ENCODE data around the gene TMEM63A.

DNA sequence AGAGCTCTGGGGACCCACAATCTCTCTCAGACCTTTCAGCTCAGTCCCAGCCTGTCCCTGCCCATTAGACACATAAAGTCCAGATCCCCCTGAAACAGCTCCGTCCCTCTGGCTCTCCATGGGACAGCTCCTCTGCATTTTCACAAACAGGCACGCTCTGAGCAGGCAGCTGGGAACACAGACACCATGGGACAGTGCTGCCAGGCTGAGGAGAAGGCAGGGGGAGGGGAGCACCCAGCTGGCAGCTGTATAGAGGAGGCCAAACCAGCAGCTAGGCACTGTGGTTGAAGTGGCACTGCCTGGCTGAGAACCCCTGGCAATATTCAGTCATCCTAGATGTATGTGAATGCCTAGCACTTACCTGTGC is 2.0 kb downstream of the TMEM63A start:
- TF ChIP-seq, protein P1, sequence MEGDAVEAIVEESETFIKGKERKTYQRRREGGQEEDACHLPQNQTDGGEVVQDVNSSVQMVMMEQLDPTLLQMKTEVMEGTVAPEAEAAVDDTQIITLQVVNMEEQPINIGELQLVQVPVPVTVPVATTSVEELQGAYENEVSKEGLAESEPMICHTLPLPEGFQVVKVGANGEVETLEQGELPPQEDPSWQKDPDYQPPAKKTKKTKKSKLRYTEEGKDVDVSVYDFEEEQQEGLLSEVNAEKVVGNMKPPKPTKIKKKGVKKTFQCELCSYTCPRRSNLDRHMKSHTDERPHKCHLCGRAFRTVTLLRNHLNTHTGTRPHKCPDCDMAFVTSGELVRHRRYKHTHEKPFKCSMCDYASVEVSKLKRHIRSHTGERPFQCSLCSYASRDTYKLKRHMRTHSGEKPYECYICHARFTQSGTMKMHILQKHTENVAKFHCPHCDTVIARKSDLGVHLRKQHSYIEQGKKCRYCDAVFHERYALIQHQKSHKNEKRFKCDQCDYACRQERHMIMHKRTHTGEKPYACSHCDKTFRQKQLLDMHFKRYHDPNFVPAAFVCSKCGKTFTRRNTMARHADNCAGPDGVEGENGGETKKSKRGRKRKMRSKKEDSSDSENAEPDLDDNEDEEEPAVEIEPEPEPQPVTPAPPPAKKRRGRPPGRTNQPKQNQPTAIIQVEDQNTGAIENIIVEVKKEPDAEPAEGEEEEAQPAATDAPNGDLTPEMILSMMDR (IDR thresholded peaks at IDR 0.05) = no peak
- no peak for TF ChIP-seq ZFX (IDR thresholded peaks at IDR 0.05; ENCODE audit: borderline replicate concordance)
